ENCODE data around the gene CNNM2.

CNNM2 gene

DNA sequence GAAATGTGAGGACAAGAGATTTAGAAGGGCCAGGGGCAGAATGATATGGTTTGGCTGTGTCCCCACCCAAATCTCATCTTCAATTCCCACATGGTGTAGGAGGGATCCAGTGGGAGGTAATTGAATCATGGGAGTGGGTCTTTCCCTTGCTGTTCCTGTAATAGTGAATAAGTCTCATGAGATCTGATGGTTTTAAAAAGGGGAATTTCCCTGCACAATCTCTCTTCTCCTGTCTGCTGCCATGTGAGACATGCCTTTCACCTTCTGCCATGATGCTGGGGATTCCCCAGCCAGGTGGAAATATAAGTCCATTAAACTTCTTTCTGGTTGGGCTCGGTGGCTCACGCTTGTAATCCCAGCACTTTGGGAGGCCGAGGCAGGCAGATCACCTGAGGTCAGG lies 217.1 kb downstream of the CNNM2 start:
- DNase-seq (ENCODE audit: low read depth in 2 of 3, low spot score in 1 of 3): peak; percentile 5 to 11 (median 9)

DNA sequence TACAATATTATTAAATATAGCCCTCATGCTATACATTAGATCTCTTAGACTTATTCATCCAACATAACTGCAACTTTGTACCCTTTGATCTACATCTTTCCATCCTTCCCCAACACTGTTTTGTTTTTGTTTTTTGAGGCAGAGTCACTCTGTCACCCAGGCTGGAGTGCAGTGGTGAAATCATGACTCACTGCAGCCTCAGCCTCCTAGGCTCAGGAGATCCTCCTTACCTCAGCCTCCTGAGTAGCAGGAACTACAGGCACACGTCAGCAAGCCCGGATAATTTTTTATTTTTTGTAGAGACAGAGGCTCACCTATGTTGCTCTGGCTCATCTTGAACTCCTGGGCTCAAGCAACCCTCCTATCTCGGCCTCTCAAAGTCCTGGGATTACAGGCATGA lies 221.7 kb downstream of the CNNM2 start:
- no peak for DNase-seq (ENCODE audit: low read depth in 2 of 3, low spot score in 1 of 3)

Data from stimulated activated CD4-positive, alpha-beta T cell treated with anti-CD3 and anti-CD28 coated beads, Interleukin-12 subunit alpha, Interleukin-12 subunit beta, amount 100 ng/mL, for 48 hours (primary cell).